H7 (cell line): ENCODE measurements around the gene PTK7. TPM values are rescaled to one million over a fixed set of nuclear protein-coding genes. Genes with fewer than 3 reads are reported as not detected.

ENCODE experiments used
- DNase-seq: peaks from one replicate; pipeline ENCODE4 v3.0.0; 2012
- H3K27me3 ChIP-seq: 2 replicates; pipeline ENCODE4 v1.6.0; 2011; ENCODE audit warnings: mild to moderate bottlenecking, low read length; ENCODE audit not compliant: control insufficient read depth, insufficient read depth
- H3K36me3 ChIP-seq: replicated peaks from 2 replicates; pipeline ENCODE4 v1.5.1; 2011; ENCODE audit warnings: low read length; ENCODE audit not compliant: control insufficient read depth, insufficient read depth
- H3K4me3 ChIP-seq: 2 replicates; pipeline ENCODE4 v1.5.1; 2011; ENCODE audit warnings: low read depth, mild to moderate bottlenecking, control low read depth, low read length, moderate library complexity; ENCODE audit not compliant: insufficient read depth
- total RNA-seq: library from RNA; depleted of rRNA; stranded (reverse); fragments of >200 nt; shearing (Covaris generic); gene quantifications from 2 replicates; pipeline ENCODE4 v1.2.3, GENCODE V29; 2014

The PTK7 gene
- total RNA-seq, 1 experiment from 2014 or later = 143 TPM

DNA sequence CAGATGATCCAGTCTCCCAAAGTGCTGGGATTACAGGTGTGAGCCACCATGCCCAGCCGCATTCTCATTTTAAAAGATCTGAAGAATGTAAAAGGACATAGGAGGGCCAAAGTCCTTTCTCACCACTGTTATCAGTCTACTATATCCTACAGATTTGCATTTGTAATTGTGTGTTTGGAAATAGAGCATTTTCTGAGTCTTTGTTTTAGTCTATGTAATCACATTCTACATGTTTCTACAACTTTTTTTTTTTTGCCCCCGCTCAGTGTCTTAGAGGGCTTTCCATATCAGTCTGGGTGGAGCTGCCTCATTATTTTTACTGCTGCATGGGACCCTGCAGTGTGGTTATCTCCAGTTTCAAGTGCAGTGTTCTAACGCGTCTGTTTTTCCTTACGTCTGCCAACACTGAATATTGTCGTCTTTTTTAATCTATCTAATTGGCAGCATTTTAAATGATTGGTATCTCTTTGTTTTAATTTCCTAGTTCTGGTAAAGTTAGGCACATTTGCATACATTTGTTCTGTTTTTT, 113.7 kb downstream of the PTK7 start:
- Histone ChIP-seq H3K27me3 (no peaks in the 10 kb centered on the region), H3K4me3 (no peak overlapping the region), H3K36me3 (peaks cover 2% of the 10 kb centered on the region)
- DNase-seq = no peak

DNA sequence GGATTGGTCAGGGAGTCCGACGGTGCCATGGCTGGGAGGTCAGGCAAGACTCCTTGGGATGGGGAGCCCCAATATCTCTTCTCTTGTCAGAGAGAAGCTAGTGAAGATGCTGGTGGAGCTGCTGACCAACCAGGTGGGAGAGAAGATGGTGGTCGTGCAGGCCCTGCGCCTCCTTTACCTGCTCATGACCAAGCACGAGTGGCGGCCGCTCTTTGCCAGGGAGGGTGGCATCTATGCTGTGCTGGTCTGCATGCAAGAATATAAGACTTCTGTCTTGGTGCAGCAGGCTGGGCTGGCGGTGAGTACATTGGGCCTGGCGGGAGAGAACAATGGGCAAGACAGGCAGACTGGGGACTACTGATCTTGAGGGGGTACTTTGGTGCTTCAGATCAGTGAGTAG, 116.8 kb downstream of the PTK7 start:
- no peaks in the 10 kb centered on the region for H3K27me3 ChIP-seq
- H3K36me3 ChIP-seq = peaks cover 1% of the 10 kb centered on the region; the same call in 1 of the 2 replicates
- DNase-seq = no peak
- H3K4me3 ChIP-seq = no peak overlapping the region

DNA sequence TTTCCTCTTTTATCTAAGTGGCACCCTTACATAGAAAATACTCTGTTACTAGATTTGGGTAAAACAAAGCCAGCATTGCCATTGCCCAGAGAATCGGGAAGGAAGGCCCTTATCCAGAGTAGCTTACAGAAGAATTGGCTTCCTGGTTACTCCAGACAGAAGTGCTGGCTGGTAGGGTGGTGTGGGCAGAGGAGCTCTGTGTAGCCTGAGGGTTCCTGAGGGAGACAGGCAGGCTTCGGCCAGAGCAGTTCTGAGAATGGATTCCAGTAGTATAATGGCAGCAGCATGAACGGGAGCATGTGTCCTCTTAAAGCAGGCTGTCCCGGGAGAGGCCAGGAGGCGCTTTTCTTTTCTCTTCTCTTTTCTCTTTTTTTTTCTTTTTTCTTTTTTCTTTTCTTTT, 117.8 kb downstream of the PTK7 start:
- no peak for DNase-seq
- H3K27me3 ChIP-seq = no peaks in the 10 kb centered on the region
- H3K36me3 ChIP-seq = peaks cover 1% of the 10 kb centered on the region; the same call in 1 of the 2 replicates
- no peak overlapping the region for H3K4me3 ChIP-seq

DNA sequence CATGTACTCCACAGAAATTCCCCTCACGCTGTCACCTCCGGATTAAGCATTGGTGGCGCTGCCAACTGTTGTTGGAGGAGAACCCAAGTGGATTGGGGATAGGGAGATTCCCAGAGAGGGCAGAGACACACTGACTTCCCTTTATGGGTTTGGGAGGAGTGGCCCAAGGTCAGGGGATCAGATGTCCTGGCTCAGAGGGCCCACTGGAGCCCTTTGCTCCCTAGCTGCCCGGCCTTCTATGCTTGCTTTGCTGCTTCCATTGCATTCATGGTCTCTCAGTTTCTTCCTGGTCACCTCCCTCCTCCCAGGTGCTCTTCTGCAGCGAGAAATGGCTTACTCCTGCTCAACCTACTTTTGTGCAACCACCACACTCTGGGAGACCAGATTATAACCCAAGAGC, 120.2 kb downstream of the PTK7 start:
- no peak for DNase-seq
- peaks cover 1% of the 10 kb centered on the region; the same call in 1 of the 2 replicates for H3K36me3 ChIP-seq
- no peaks in the 10 kb centered on the region for H3K27me3 ChIP-seq
- H3K4me3 ChIP-seq = no peak overlapping the region

DNA sequence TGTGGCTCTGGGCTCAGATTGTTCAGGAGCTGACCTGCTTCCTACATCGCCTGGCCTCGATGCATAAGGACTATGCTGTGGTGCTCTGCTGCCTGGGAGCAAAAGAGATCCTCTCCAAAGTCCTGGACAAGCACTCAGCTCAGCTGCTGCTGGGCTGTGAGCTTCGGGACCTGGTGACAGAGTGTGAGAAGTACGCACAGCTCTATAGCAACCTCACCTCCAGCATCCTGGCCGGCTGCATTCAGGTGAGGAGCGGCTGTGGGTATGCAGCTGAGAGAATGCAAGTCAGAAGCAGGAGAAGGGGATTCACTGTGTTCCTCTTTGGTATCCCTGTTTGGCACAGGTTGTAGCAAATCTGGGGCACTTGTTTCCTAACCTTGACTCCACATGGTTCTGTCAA, 123.8 kb downstream of the PTK7 start:
- Histone ChIP-seq H3K36me3 (peaks cover 1% of the 10 kb centered on the region; the same call in 1 of the 2 replicates), H3K4me3 (no peak overlapping the region), H3K27me3 (no peaks in the 10 kb centered on the region)
- DNase-seq = no peak

DNA sequence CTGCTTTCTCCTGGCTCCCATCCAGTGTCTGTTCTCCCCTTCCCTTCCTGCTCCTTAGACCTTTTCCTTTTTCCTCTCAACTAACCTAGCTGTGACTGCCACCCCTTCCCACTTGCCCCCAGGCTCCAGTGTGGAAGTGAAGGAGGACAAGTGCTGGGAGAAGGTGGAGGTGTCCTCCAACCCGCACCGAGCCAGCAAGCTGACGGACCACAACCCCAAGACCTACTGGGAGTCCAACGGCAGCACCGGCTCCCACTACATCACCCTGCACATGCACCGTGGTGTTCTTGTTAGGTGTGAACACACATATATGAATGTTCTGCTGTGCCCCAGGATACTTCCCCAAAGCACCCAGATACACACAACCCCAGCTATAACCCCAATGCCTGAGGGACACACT, 124.4 kb downstream of the PTK7 start:
- DNase-seq = no peak
- Histone ChIP-seq H3K36me3 (no peaks in the 10 kb centered on the region; the same call in 1 of the 2 replicates), H3K4me3 (no peak overlapping the region)

DNA sequence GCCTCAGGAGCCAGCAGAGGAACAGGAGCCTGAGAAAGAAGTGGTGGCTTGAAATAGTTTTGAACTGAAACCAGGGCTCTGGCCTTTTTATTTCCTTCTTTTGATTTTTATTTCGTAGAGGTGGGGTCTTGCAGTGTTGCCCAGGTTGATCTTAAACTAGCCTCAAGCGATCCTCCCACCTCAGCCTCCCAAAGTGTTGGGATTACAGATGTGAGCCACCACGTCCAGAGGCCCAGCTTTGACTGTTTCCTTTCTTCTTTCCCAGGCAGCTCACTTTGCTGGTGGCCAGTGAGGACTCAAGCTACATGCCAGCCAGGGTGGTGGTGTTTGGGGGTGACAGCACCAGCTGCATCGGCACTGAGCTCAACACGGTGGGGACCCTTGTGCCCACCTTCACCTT, 126.3 kb downstream of the PTK7 start:
- no peaks in the 10 kb centered on the region; the same call in 1 of the 2 replicates for H3K36me3 ChIP-seq
- no peak overlapping the region for H3K4me3 ChIP-seq
- DNase-seq = no peak
- no peaks in the 10 kb centered on the region for H3K27me3 ChIP-seq

More for the DNA sequence above, 124.4 kb downstream of the PTK7 start:
- H3K27me3 ChIP-seq = no peaks in the 10 kb centered on the region

DNA sequence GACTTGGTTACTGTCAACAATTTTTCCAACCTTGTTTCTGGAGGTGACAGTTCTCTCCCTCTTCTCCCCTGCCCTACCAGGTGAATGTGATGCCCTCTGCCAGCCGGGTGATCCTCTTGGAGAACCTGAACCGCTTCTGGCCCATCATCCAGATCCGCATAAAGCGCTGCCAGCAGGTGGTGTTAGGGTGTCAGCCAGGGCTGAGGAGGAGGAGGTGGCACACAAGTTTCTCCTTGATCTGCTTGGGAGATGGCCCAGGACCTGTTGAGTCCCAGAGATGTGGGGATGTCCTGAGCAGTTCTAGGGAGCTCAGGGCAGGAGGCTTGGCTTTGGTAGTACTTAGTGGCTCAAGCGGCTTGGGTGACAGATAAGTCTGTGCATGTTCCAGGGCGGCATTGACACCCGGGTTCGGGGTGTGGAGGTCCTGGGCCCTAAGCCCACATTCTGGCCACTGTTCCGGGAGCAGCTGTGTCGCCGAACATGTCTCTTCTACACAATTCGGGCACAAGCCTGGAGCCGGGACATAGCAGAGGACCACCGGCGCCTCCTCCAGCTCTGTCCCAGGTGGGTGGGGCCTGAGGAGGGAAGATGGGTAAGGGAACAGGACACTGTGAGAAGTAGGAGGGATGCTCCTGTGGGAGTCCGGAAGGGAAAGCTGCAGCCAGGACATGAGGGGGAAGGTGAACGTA, 127.1 kb downstream of the PTK7 start:
- DNase-seq = no peak
- Histone ChIP-seq H3K27me3 (no peaks in the 10 kb centered on the region), H3K4me3 (no peak overlapping the region), H3K36me3 (no peaks in the 10 kb centered on the region; the same call in 1 of the 2 replicates)

DNA sequence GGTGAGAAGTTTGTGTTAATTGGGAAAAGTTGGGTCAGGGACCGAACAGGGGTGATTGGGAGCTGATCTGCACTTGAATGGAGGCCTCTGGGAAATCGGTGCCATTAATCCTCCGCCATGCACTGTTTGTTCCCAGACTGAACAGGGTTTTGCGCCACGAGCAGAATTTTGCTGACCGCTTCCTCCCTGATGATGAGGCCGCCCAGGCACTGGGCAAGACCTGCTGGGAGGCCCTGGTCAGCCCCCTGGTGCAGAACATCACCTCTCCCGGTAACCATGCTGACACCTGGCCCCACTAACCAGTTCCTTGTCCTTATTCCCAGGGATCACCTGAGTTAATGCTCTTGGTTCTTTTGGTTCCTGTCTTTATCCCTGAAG, 127.6 kb downstream of the PTK7 start:
- Histone ChIP-seq H3K36me3 (no peaks in the 10 kb centered on the region; the same call in 1 of the 2 replicates), H3K27me3 (no peaks in the 10 kb centered on the region), H3K4me3 (no peak overlapping the region)
- DNase-seq = no peak

DNA sequence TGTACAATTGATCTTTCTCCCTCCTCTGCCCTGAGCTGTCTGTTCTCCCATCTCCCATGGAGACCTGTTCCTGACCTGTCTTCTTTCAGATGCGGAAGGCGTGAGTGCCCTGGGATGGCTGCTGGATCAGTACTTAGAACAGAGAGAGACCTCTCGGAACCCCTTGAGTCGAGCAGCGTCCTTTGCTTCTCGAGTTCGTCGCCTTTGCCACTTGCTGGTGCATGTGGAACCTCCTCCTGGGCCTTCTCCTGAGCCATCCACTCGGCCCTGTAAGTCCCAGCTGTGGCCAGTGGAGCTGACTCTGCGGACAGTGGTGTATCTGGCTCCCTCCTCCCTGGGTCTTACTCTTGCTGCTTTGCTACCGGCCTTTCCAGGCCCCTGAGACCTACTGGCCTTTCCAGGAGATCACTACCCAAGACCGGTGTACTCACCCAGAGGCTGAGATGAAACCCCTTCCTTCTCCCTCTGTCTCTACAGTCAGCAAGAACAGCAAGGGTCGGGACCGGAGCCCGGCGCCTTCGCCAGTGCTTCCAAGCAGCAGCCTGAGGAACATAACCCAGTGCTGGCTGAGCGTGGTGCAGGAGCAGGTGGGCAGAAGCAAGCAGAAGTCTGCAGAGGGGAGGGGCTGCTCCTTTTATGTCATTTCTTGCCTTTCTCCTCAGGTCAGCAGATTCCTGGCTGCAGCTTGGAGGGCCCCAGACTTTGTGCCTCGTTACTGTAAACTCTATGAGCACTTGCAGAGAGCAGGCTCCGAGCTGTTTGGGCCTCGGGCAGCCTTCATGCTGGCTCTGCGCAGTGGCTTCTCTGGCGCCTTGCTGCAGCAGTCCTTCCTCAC, 128.4 kb downstream of the PTK7 start:
- no peak overlapping the region for H3K4me3 ChIP-seq
- DNase-seq = no peak
- H3K36me3 ChIP-seq = no peaks in the 10 kb centered on the region; the same call in 1 of the 2 replicates
- no peaks in the 10 kb centered on the region for H3K27me3 ChIP-seq

DNA sequence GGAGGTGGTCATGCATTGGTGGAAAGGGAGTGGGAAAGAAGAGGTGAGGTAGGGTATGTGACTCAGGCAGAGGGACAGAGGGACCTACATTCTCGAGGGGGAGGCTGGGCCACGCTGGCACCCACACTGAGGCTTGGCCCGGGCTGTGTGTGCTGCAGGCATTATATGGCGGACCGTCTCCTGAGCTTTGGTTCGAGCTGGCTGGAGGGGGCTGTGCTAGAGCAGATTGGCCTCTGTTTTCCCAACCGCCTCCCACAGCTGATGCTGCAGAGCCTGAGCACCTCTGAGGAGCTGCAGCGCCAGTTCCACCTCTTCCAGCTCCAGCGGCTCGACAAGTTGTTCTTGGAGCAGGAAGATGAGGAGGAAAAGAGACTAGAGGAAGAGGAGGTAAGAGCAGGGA, 129.7 kb downstream of the PTK7 start:
- H3K36me3 ChIP-seq = no peaks in the 10 kb centered on the region; the same call in 1 of the 2 replicates
- no peaks in the 10 kb centered on the region for H3K27me3 ChIP-seq
- no peak for DNase-seq
- H3K4me3 ChIP-seq = no peak overlapping the region

DNA sequence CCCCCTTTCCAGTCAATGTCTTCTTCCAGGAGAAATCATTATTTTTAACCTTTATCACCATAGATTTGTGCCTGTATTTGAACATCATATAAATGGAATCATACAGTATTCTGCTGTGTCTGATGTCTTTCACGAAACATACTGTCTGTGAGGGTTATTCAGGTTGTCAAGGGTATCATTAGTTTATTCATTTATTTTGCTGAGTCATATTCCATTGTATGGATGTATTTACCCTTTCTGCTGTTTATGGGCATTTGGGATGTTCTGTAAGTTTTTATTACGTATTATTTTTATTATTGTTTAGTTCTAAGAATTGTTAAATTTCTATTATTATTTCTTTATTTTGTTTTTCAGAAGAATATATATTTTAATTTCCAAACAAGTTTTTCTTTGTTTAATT, 131.2 kb downstream of the PTK7 start:
- DNase-seq = no peak
- Histone ChIP-seq H3K4me3 (no peak overlapping the region), H3K36me3 (no peaks in the 10 kb centered on the region), H3K27me3 (no peaks in the 10 kb centered on the region)
